HepG2 (cell line): ENCODE data around the gene NAPB. TPM values are rescaled to one million over a fixed set of nuclear protein-coding genes. Genes with fewer than 3 reads are reported as not detected.
A peak's percentile ranks its signal among the peaks of the same experiment; 100 is the strongest.

ENCODE experiments used
- ASH2L ChIP-seq: fragments of 300-600, 200-600 bp; sonication (generic); IDR thresholded peaks from 2 replicates; pipeline ENCODE4 v1.7.0; 2017; ENCODE audit warnings: low read depth, mild to moderate bottlenecking, moderate library complexity, mixed read lengths, low read length; ENCODE audit not compliant: insufficient read length
- BHLHE40 ChIP-seq: IDR thresholded peaks from 2 replicates; pipeline ENCODE4 v1.6.1; 2011; ENCODE audit warnings: low read length, improper control_type of control experiment
- CENPT ChIP-seq: sonication (generic); formaldehyde crosslinking; IDR thresholded peaks from 2 replicates; pipeline ENCODE4 v1.8.0; 2022; ENCODE audit warnings: low read depth, mild to moderate bottlenecking, moderate library complexity, missing genetic modification reagents
- GRHL1 ChIP-seq: sonication (generic); formaldehyde crosslinking; conservative IDR thresholded peaks from 2 replicates; pipeline ENCODE4 v1.8.0; 2022; ENCODE audit warnings: missing genetic modification reagents
- LRRFIP1 ChIP-seq: sonication (generic); formaldehyde crosslinking; conservative IDR thresholded peaks from 2 replicates; pipeline ENCODE4 v1.4.0; 2020; ENCODE audit warnings: missing genetic modification reagents
- PATZ1 ChIP-seq: sonication (generic); formaldehyde crosslinking; IDR thresholded peaks from 2 replicates; pipeline ENCODE4 v1.4.0; 2020; ENCODE audit warnings: missing genetic modification reagents
- SIX4 ChIP-seq: sonication (generic); formaldehyde crosslinking; IDR thresholded peaks from 2 replicates; pipeline ENCODE4 v1.4.0; 2020; ENCODE audit warnings: missing genetic modification reagents
- ZBTB4 ChIP-seq: sonication (generic); formaldehyde crosslinking; IDR thresholded peaks from 2 replicates; pipeline ENCODE4 v1.4.0; 2020; ENCODE audit warnings: missing genetic modification reagents, mild to moderate bottlenecking, borderline replicate concordance
- ZNF318 ChIP-seq: sonication (generic); formaldehyde crosslinking; IDR thresholded peaks from 2 replicates; pipeline ENCODE4 v1.4.0; 2020; ENCODE audit warnings: mild to moderate bottlenecking, missing genetic modification reagents
- polyA plus RNA-seq, 8 experiments: library from polyadenylated mRNA; depleted of rRNA in 3 of 8; stranded (reverse) in 7 of 8; unstranded in 1 of 8; fragments of >200 nt; fragmentation: Illumina TruSeq in 4 of 8; extraction: Trizol in 4 of 8; gene quantifications; 2 replicates each; pipeline versions ENCODE4 v1.2.1 to v1.2.3, GENCODE V29; 2011 to 2016; ENCODE audit warnings: low read depth in 4 of 8, missing spikeins in 1 of 8, mixed read lengths in 1 of 8; ENCODE audit not compliant: insufficient read depth in 1 of 8
- total RNA-seq, 5 experiments: library from RNA; depleted of rRNA; stranded (reverse); fragments of >200 nt; fragmentation: Illumina TruSeq; extraction: Trizol; gene quantifications; 2 replicates each; pipeline ENCODE4 v1.2.3, GENCODE V29; 2016; ENCODE audit warnings: low read depth in 1 of 5

Gene NAPB
- total and polyA plus RNA-seq, 2 of the 13 experiments (the other 11 are each of a cell fraction or from before 2014, with no cell fraction given) = 15.2 to 16.1 TPM

- peak; percentile 85 for TF ChIP-seq PATZ1 (CRISPR knock-in tag)
- no peak for TF ChIP-seq SIX4
- no peak for TF ChIP-seq GRHL1 (CRISPR knock-in tag)
- no peak for TF ChIP-seq BHLHE40
- peak; percentile 77 for TF ChIP-seq ASH2L
- no peak for TF ChIP-seq CENPT (CRISPR knock-in tag)
- TF ChIP-seq ZBTB4 (CRISPR knock-in tag) = no peak
- no peak for TF ChIP-seq LRRFIP1 (CRISPR knock-in tag)
- no peak for TF ChIP-seq ZNF318
Measured at GRCh38 chr20:23386304-23387117, 34.8 kb downstream of the NAPB start (continued).
